PC-9 (cell line): ENCODE data around the gene TXNL4A.

Source experiments
- EZH2 ChIP-seq: fragments of 200-600 bp; sonication (generic); IDR thresholded peaks from 2 replicates; pipeline ENCODE4 v1.8.0; 2017; ENCODE audit warnings: antibody characterized with exemption, low read depth
- TF ChIP-seq, protein P1 (sequence below): fragments of 200-600 bp; sonication (generic); conservative IDR thresholded peaks from 2 replicates; pipeline ENCODE4 v1.6.1; 2017; ENCODE audit warnings: mixed run types, antibody characterized with exemption, mild to moderate bottlenecking, moderate library complexity

DNA sequence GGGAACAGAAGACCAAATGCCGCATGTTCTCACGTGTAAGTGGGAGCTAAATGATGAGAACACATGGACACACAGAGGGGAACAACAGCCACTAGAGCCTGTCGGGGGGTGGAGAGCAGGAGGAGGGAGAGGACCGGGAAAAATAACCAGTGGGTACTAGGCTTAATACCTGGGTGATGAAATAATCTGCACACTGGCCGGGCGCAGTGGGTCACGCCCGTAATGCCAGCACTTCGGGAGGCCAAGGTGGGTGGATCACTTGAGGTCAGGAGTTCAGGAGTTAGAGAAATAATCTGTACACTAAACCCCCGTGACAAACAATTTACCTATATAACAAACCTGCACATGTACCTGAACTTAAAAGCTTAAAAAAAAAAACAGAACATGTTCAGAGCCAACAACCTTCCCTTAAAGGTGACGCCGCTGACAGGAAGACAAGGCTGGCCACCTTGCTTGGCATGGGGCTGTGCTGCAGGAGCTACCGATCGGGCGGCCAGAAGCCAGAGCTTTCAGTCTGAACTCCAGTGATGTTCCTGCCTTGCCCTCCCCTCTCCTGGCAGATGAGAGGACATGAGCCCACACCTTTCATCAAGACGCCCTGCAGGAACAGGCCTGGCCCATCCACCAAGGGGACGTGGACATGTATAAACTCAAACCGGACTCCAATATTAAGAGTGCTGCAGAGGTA, 48.1 kb downstream of the TXNL4A start:
- TF ChIP-seq, protein P1, sequence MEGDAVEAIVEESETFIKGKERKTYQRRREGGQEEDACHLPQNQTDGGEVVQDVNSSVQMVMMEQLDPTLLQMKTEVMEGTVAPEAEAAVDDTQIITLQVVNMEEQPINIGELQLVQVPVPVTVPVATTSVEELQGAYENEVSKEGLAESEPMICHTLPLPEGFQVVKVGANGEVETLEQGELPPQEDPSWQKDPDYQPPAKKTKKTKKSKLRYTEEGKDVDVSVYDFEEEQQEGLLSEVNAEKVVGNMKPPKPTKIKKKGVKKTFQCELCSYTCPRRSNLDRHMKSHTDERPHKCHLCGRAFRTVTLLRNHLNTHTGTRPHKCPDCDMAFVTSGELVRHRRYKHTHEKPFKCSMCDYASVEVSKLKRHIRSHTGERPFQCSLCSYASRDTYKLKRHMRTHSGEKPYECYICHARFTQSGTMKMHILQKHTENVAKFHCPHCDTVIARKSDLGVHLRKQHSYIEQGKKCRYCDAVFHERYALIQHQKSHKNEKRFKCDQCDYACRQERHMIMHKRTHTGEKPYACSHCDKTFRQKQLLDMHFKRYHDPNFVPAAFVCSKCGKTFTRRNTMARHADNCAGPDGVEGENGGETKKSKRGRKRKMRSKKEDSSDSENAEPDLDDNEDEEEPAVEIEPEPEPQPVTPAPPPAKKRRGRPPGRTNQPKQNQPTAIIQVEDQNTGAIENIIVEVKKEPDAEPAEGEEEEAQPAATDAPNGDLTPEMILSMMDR: no peak
- no peak for TF ChIP-seq EZH2
